COLO668 (cell line): ENCODE measurements around the gene HTRA2.

Source experiments
- DNase-seq: peaks from one replicate; lab custom pipeline; 2025; ENCODE audit not compliant: unreplicated experiment; lab: John Stamatoyannopoulos, UW

HTRA2 gene

DNA sequence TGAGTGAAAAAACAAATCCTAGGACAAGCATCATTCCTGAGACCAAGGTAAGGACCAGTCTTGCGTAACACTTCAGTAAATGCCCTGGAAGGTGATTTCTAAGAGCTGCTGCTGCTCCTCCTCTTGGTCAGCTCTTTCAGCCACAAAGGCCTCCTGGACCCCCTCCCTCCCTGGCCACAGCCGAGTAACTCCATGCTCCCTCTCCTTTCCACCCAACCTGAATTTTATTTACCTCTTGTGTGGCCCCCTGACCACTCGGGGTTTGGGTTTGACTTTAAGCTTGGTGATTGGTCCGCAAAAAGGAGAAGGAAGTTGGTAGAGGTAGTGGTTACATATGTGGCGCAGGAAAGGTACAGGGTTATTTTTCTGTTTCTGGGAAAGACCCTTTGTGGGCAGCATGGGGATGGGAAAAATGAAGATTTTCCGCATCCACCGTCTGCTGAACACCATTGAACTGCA is 9.2 kb downstream of the HTRA2 start:
- no peak for DNase-seq

DNA sequence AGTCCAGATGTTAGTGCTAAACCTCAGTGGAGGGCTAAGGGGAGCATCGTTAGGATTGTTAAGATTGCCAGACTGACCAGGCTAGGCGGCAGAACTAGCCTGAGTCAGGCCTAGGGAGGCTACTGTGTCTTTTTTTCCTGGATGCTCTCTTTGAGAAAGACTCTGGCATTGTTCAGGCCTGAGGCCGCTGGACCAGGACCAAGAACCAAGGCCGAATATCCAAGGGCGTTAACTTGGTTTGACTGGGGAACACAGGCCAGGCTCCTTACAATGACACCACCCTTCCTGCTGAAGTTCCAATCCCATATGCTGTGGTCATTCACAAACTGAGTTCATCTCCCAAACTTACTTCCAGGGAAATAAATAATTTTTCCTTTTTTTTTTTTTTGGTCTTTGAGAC is 10.6 kb downstream of the HTRA2 start:
- DNase-seq: no peak

DNA sequence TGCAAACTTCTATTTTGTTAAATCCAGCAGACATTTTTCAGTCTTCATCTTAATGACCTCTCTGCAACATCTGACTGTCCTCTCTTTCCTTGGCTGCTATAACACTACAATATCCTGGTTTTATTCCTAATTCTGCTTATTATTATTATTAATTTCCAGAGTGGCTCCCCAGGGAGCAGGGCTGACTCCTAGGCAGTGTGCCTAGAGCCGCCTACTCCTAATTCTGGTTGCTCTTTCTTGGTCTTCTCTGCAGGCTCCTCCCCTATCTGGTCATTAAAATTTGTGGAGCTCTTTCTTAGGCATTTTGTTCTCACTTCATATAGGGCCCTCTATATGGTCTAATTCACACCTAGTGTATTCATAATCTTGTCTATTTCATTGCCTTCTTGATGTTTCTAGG is 13.2 kb downstream of the HTRA2 start:
- DNase-seq: no peak

DNA sequence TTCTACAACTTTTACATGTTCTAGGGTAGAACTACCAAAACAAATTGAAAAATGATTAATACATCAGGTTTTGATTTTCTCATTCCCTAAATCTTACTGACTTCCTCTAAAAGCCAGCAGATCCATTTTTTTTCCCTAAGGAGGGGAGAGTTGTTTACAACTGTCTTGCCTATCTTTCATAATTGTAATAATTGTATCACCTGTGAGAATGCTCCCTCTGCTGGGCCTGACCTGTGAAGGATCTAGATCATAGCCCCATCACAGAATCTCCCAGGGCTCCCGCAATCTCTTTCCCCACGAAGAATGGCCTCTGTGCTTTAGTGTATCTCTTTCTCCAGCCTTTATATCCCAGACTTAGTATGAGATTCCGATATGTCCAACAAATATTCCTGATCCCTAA is 14.9 kb downstream of the HTRA2 start:
- peak; percentile 10 for DNase-seq

DNA sequence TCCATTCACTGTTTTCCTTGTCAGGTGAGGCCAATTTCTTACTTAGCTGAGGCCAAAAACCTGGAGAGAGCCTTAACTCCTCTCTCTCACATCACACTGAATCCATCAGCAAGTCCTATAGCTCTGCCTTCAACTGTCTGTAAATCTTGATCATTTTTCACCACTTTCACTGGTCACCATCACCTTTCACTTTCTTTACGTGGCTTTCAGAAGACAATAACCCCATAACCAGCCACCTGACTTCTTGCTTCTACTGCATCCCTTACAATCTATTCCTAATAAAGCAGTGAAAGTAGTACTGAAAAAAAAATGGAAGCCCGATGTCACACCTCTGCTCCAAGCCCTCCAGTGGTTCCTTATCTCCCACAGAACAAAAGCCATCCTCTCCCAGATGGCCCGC is 16.3 kb downstream of the HTRA2 start:
- DNase-seq: no peak

DNA sequence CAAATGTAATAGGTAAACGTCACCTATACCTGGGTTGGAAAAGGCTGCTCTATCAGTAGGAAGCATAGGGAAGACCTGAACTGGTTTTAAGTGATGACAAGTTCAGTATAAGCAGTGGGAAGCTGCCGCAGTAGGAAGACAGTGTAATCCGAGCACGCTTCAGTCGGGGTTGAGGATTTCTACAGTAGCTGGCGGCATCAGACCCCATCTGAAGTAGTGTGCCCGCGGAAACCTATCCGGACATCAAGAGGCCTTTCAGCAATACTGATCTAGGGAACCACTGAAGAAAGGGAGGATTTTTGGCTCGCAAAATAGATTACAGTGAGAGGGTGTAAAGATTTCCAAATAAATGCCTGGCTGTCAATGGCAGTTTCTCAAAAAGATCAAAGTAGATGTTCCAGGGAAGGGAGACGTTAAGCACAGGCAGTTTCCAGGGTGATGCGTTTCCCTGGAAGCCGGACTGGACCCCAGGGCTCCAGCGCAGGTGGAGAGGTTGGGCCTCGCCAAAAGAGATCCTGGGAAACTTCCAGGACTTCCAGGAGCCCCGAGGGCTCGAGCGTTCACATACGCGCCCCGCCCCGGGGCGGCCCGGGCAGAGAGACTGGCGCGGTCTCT is 18.7 kb downstream of the HTRA2 start:
- peak; percentile 39 for DNase-seq

DNA sequence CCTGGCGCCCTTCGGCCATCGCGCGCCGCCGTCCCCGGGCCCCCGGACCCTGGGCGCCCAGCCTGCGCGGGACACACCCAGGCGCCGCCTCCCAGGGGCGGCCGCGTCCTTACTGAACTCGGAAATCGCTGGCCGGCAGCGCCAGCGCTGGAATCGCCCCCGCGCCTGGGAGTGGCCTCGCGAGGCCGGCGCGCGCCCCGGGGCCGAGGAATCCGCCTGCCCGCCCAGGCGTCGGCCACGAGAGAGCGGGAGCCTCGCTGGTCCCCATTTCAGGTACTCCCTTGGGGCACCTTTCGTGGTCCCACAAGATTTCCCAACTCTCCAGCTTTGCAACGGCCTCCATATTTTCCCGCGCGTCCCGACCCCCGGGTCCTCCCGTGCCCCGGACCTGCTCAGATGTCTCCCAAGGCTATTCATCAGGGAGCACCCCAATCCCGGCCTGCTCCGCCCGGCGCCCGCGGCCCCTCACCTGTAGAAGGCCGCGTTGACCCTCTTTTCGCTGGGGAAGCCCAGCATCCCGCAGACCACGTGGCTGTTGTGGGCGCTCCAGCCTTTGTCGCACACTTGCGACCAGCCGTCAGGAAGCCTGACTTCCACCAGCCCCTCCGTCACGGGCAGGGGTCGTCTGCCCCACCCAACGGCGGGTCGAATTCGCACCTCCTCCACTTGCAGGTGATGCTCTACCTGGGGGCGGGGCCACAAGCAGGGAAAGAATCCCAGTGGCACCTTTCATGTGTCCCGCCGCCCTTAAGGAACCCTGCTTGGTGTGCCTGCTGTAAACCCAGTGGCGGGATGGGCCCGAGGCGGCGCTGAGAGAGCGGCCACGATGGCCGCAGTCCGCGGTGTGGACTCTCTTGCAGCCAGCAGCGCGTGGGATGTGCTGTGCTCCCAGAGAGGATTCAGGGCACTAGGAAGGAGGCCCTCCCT is 19.4 kb downstream of the HTRA2 start:
- peak; percentile 86 for DNase-seq

DNA sequence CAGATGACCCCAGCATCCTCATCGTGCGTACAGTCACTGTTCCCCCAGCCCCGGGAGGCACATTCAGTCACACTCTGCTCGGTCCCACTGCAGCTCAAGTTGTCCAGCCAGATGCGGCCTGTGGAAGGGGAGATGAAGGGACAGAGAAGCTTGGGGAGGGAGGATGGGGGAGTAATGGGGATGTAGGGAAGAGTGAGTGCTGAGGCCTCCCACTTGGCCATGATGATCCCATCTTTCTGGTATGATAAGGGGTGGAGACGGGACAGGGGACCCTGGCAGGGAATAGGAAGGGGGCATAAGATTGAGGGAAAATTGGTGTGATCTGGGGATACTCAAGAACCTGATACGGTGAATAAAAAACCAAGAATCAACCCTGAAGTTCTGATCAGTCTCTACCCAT is 20.5 kb downstream of the HTRA2 start:
- no peak for DNase-seq

DNA sequence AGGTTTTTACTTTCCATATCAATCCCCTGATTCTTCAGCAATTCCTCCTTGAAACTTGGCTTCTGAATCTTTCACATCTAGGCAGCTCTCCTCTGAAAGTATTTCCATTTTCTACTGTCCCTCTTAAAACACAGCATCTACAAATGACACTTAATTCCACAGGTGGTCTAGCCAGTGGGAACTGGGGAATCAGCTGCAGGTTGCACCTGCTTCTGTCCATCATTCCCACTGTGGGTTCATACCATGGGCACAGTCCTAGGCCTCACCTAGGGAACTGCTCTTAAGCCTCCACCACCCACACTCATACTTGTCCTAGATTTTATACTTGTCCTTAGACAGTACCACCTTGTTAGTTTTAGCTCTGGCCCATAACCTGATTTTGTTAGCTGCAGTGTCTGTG is 21.8 kb downstream of the HTRA2 start:
- DNase-seq: no peak

DNA sequence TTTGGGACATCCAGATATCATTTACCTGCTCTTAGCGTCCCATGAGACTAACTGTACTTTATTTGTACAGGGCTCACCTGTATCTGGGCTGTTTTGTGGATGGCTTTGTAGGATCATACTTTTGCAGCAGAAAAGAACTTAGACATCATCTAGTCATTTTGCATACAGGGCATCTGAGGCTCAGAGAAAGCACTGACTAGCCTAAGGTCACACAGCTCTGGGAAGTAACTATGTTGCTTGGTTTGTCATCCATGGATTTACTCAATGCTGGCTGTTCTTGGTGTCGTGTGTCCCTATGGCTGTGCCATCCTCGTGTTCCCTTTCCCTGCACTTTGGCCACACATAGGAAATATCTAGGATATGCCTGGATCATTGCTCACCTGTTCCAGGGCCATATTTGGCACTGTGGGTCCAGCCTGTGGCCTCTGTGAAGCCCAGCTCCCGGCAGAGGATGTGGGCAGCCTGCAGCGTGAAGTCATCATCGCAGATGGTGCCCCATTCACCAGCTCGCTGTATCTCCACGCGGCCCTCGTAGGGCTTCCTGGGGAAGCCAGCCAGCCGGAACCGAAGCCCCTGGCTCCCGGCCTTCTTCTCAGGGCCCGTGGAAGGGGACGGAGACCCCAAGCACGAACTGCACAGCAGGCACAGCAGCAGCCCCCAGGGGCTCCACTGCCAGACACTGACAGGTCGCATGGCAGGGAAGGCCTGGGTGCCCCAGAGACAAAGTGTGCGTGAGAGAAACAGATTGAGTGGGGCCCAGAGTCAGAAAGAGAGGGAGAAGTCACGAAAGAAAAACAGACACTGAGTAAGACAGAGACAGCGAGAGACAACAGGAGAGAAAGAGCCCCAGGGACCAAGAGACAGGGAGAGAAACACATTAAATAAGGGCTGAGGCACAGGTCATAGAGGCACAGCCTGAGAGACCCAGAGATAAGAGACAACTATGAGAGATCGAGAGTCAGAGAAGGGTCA is 22.5 kb downstream of the HTRA2 start:
- no peak for DNase-seq

DNA sequence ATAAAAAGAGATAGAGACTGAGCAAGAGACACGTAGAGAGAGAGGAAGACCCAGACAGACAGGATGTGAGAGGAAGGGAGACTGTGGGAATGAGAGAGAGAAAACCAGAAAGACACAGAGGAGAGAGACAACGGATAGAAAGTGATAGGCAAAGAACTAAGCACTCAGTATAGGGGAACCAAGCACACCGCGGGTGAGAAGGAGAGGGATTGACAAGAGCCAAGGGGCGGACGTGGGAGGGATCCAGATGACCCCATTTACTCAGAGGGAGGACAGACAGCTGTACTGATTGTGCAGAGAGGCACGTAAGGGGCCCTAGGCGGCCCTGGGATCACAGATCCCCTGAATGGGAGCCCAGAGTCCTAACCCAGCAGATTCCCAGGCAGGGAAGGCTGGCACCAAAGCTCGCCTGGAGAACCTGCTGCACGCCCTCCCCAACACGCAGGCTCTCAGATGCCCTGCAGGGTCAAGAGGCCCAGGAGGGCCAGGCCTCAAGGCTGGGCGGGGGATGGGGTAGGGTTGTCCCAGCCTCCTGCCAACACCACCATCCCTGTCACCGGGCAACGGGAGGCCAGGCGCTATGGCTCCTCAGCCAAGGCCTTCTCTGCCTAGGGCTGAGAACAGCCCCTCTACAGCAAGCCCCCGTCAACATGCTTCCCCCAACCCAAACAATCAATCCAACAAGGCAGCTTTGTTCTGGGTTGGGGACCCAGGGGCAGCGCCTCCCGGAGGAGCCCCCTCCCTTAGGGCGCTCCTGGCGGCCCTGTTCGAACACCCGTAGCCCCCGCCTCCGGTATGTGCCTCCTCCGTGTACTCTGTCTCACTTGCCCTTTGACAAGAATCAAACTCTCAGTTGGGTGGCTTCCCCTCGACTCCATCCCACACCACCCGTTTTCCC is 23.4 kb downstream of the HTRA2 start:
- DNase-seq: peak; percentile 45

DNA sequence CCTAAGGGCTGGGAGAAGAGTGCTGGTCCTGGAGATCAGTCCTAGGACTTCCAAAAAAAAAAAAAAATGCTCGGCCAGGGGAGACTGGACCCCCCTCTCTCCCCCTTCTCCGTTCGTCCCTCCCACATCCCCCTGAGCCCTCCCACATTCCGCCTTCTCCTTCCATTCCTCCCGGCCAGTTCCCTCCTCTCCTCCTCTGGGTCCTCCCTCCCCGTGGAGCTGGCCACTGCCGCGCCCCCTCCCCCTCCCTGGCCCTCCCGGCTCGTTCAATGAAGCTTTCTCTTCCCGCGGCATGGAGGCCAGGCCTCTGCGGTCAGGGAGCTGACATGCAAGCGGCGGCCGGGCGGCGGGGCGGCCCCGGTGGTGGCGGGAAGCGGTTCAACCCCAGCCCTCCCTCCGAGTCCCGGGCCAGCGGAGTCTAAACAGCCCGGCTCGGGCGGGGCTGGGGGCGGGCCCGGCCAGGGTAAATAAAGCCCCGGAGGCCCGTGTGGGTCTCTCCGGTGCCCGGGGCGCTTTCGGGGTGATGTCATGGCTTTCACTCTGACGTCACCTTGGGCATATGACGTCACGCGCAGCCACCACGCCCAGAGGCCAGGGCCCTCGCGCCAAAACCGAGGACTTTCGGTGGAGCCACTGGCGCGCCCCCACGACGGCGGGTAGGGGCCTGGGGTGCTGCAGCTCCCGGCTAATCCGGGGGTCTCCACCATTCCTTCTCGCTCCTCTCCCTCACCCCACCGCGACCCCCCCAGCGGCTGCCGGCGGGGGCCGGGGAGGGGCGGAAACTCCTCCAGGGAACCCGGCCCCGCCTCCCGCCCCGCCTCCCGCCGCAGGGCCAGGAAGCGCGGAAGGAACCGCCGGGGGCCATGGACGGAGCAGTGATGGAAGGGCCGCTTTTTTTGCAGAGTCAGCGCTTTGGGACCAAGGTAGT is 24.4 kb downstream of the HTRA2 start, which contains the start of the genes DOK1 and LOXL3:
DOK1 (plus strand) TSS at position 829 of the 928 bp plus-strand sequence; CDS start at position 864, 35 bp downstream.
LOXL3 (minus strand) TSS at position 51 of the 928 bp plus-strand sequence. CDS start 1,308 bp downstream, outside the sequence.
- DNase-seq: peak; percentile 86

DNA sequence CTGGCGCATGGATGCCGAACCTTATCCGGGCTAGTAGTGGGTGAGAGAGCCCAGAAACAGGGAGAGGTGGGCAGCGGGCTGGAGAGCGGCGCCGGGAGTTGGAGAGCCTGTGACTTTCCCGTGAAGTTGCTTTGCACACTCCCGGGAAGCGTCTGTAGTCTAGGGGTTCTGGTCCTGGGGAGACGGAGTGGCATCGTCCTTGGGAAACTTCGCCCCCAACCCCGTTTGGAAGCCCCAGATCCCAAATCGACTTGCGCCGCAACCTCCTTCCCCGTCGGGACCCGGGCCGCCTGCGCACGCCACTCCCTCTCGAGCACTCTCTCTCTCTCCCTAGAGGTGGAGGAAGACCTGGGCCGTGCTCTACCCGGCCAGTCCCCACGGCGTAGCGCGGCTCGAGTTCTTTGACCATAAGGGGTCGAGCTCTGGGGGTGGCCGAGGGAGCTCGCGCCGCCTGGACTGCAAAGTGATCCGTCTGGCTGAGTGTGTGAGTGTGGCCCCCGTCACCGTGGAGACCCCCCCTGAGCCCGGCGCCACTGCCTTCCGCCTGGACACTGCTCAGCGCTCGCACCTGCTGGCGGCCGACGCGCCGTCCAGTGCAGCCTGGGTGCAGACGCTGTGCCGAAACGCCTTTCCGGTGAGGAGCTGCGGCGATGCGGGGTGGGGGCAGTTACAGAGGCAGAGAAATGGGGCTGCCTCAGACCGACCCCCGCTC is 25.2 kb downstream of the HTRA2 start:
- DNase-seq: peak; percentile 70

DNA sequence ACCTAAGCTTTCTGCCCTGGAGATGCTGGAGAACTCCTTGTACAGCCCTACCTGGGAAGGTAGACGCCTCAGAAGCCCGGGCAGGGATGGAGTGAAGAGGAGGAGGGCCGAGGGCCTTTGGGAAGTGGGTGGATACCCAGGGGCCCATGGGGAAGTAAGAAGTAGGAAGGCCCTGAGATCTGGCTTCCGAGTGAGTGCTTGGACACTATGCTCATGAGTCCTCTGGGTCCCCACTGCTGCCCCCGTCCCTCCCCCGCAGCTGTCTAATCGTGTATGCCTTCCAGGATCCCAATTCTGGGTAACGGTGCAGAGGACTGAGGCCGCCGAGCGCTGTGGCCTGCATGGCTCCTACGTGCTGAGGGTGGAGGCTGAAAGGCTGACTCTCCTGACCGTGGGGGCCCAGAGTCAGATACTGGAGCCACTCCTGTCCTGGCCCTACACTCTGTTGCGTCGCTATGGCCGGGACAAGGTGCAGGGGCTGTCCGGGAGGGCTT is 25.9 kb downstream of the HTRA2 start:
- DNase-seq: no peak

DNA sequence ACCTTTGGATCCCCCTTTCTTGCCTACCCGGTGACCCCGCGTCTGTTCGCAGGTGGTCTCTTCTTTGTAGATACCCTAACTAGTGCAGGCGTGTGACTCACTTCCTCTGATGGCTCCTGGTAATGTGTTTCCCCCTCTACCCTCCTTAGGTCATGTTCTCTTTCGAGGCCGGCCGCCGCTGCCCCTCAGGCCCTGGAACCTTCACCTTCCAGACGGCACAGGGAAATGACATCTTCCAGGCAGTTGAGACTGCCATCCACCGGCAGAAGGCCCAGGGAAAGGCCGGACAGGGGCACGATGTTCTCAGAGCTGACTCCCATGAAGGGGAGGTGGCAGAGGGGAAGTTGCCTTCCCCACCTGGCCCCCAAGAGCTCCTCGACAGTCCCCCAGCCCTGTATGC is 26.4 kb downstream of the HTRA2 start:
- DNase-seq: no peak

DNA sequence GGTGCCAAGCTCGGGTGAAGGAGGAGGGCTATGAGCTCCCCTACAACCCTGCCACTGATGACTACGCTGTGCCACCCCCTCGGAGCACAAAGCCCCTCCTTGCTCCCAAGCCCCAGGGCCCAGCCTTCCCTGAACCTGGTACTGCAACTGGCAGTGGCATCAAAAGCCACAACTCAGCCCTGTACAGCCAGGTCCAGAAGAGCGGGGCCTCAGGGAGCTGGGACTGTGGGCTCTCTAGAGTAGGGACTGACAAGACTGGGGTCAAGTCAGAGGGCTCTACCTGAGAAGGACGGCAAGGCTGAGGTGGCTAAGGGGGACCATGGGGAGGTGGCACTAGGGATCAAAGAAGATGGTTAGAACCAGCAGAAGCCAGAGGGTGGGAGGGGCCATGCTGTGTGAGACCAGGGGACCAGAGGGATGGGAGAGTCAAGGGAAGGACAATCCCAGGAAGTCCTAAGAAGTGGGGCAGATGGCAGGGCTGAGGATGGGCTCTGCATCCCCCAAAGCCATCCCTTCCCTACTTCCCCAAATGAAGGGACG is 27.2 kb downstream of the HTRA2 start:
- DNase-seq: no peak

DNA sequence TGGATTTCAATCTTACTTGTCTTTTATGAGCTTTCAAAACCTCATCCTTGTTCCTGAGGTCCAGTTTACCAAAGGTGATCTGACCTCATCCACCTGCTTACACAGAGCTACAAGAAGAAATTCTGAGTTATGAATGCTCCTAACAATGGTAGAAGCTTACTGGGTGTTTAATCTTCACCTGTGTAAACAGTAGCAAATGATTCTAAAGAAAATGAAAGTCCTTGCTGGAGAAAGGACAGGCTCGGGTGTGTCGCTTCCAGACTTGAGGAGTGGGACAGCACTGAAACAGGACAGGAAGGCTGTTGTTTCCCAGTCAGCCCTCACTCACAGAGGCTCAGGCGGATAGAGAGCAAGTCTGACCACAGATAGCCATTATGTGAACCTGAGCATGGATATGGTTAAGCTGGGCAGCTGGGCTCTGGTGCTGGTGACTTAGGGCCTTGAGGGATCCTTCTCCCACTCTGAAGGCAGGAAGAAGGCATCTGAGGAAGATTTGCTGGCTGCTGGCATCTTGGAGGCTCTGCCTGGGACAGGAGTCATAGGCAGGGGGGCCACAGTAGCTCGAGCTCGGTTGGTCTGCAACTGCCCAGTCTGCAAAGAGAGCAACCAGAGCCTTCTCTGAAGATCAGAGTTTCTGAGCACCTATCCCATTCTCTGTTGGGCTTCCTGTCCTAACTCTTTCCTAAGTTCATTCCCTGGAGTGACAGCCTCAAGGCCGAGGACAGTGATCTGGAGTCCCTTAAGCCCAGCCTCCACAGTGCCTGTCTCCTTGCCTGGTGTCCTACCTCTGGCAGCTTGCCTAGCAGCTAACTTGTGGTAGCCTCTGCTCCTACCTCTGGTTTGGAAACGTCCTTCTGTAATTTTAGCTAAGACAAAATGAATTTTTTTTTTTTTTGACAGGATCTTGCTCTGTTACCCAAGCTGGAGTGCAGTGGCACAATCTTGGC is 28.8 kb downstream of the HTRA2 start:
- no peak for DNase-seq
